ENCODE data around the gene KCNMA1.

KCNMA1 gene

DNA sequence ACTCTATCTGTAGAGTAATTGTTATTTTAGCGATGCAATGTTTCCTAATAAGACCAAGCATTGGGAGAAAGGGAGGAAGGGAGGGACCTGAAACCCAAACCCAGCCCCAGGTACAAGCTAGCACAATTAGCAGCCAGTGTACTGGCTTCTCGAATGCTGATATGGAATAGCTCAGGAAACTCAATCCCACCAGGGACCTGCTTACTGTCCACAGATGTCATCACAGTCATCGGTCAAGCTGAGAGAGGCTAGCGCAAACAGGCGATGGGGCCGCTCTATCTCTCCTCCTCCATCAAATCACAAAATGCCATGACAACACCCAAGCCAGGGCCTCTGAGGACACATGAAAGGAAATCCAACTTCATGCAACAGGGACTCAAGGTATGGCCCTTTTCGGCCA is 192.1 kb downstream of the KCNMA1 start:
- DNase-seq (ENCODE audit: insufficient read length, low spot score) (no peak), FAIRE-seq (no peak)
- TF ChIP-seq CTCF (IDR thresholded peaks at IDR 0.05; ENCODE audit: insufficient read depth, missing control alignments) = no peak

GRCh38 chr10:77444041-77444440 is 193.6 kb downstream of the KCNMA1 start:
- FAIRE-seq = no peak

GRCh38 chr10:77442699-77443189 is 194.9 kb downstream of the KCNMA1 start:
- FAIRE-seq (no peak), DNase-seq (ENCODE audit: insufficient read length, low spot score) (no peak)
- TF ChIP-seq CTCF (IDR thresholded peaks at IDR 0.05; ENCODE audit: insufficient read depth, missing control alignments) = no peak

More at GRCh38 chr10:77444041-77444440, 193.6 kb downstream of the KCNMA1 start:
- DNase-seq (ENCODE audit: insufficient read length, low spot score) = no peak
- no peak for TF ChIP-seq CTCF (IDR thresholded peaks at IDR 0.05; ENCODE audit: insufficient read depth, missing control alignments)

DNA sequence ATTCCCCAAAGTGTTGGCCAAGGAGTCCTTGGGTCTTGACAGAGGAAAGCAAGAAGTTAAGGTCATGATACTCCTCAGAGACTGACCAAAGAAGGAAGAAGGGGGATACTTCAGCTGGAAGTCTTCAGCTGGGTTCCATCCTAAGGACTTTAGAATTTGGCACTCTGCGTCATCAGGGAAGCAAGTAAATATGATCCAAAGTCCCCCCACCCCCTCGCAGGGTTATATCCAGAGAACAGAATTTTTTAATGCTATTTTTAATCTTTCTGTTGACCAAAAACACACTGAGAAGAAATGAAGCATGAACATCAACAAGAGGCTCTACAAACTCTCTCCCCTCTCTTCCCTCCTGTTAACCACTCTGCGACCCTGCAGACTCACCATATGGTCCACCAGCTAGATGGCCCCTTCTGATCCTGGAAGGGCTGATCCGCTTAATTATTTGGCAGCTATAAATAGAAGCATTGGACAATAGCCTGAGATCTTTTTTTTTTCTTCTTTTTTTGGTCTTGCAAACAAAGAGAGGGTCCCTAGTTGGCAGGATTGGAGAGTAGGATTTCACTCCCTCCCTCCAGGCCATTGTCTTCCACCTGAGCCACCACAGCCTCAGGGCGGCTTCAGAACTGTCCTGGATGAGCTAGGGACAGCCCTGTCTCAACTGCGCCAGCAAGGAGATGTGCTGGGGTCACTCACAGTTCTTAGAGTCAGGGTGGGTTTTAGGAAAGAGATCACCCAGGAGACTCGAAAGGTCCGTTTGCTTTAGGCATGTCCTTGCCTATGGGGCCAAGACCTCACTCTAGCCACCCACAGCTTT is 196.0 kb downstream of the KCNMA1 start:
- DNase-seq (ENCODE audit: insufficient read length, low spot score) (peak; percentile 54), FAIRE-seq (peak; percentile 48)
- TF ChIP-seq CTCF (IDR thresholded peaks at IDR 0.05; ENCODE audit: insufficient read depth, missing control alignments) = no peak

DNA sequence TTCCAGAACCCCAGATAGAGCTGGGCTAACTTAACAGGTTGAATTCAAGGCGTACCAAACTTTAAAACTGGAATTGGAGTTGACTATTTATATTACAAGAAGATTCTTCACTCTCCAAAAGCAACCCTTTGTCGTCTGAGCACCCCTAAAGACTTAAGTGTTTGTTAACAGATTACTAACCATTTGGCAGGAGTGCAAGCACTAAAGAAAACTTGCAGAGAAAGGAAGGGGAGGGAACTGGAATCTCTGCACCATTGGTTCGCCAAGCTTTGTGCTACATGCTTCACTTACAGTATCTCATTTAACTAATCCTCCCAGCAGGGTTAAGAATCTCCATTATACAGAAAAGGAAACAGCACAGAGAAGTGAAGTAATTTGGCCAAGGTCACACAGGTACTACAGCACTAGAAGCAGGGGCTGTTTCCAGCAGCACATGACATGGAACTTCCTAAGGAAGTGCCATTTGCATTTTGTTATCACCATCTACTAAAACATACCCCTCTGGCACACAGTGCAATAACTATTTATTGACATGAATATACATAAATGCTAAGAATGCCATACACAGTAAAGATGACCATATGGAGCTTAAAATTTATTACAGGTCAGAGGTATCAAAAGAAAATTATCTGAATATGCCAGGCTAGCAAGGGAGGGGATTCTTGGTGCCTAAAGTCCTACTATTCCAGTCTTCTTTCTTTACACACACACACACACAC is 201.2 kb downstream of the KCNMA1 start:
- no peak for TF ChIP-seq CTCF (IDR thresholded peaks at IDR 0.05; ENCODE audit: insufficient read depth, missing control alignments)
- DNase-seq (ENCODE audit: insufficient read length, low spot score) (no peak), FAIRE-seq (no peak)

GRCh38 chr10:77433546-77433945 is 204.1 kb downstream of the KCNMA1 start:
- TF ChIP-seq CTCF (IDR thresholded peaks at IDR 0.05; ENCODE audit: insufficient read depth, missing control alignments) = no peak
- DNase-seq (ENCODE audit: insufficient read length, low spot score) (no peak), FAIRE-seq (no peak)

Data from D721Med (cell line).